Endodermal cell (in vitro differentiated cells): Measurements from ENCODE around the gene DNAAF1. TPM values are rescaled to one million over a fixed set of nuclear protein-coding genes. Genes with fewer than 3 reads are reported as not detected.

Experiments used
- DNase-seq: peaks from one replicate; pipeline ENCODE4 v3.0.0-alpha.2; 2017
- H3K27ac ChIP-seq: 2 replicates; pipeline ENCODE4 v1.5.1; 2013; ENCODE audit warnings: mild to moderate bottlenecking, low read depth, low read length, moderate library complexity
- H3K27me3 ChIP-seq: 2 replicates; pipeline ENCODE4 v1.6.1; 2013; ENCODE audit warnings: mild to moderate bottlenecking, low read length, moderate library complexity; ENCODE audit not compliant: insufficient read depth, control insufficient read depth, poor library complexity, severe bottlenecking
- H3K36me3 ChIP-seq: 2 replicates; pipeline ENCODE4 v1.7.0; 2013; ENCODE audit warnings: mild to moderate bottlenecking, low read length, moderate library complexity; ENCODE audit not compliant: control insufficient read depth, insufficient read depth
- H3K4me1 ChIP-seq: one replicate; pipeline ENCODE4 v1.7.0; 2013; ENCODE audit warnings: low read length; ENCODE audit not compliant: control insufficient read depth, insufficient read depth
- H3K4me3 ChIP-seq: 2 replicates; pipeline ENCODE4 v1.5.1; 2013; ENCODE audit warnings: mild to moderate bottlenecking, low read length, moderate library complexity
- H3K9ac ChIP-seq: 2 replicates; pipeline ENCODE4 v1.6.1; 2013; ENCODE audit warnings: mild to moderate bottlenecking, low read length, moderate library complexity; ENCODE audit not compliant: poor library complexity, severe bottlenecking; ENCODE audit errors: extremely low read depth
- H3K9me3 ChIP-seq: 2 replicates; pipeline ENCODE4 v1.6.1; 2013; ENCODE audit warnings: mild to moderate bottlenecking, low read length, moderate library complexity; ENCODE audit not compliant: control insufficient read depth
- H3K27ac Mint-ChIP-seq: 2 replicates; pipeline ENCODE4 v1.8.0; 2020; ENCODE audit warnings: mixed read lengths
- H3K27me3 Mint-ChIP-seq: 2 replicates; pipeline ENCODE4 v1.8.0; 2021; ENCODE audit warnings: mild to moderate bottlenecking, mixed read lengths; ENCODE audit not compliant: insufficient read depth
- H3K36me3 Mint-ChIP-seq: 2 replicates; pipeline ENCODE4 v1.8.0; 2020; ENCODE audit warnings: low read depth, mixed read lengths
- H3K4me1 Mint-ChIP-seq: 2 replicates; pipeline ENCODE4 v1.8.0; 2020; ENCODE audit warnings: mixed read lengths
- H3K4me3 Mint-ChIP-seq: 2 replicates; pipeline ENCODE4 v1.8.0; 2020; ENCODE audit warnings: mild to moderate bottlenecking, moderate library complexity, mixed read lengths
- H3K9me3 Mint-ChIP-seq: 2 replicates; pipeline ENCODE4 v1.8.0; 2020; ENCODE audit warnings: mild to moderate bottlenecking, mixed read lengths
- WGBS, 2 experiments: methylation state at CpG; one replicate each; pipeline versions ENCODE4 v1.1.5 to v1.1.7; 2013; ENCODE audit warnings: missing lambda C conversion rate in 2 of 2, mixed read lengths in 1 of 2; ENCODE audit not compliant: insufficient coverage in 1 of 2, insufficient read length in 1 of 2; 5-methylcytosine and 5-hydroxymethylcytosine counted together
- total RNA-seq, 2 donors: library from RNA; stranded (reverse); fragmentation: NEBNext Ultra II Directional in 1 of 2; extraction: Animal tissue kit (Norgen Biotek cat#: 25700) in 1 of 2; gene quantifications; 2 replicates in 1 of 2; 3 replicates in 1 of 2; pipeline ENCODE4 v1.2.1, GENCODE V29; 2021
- TF ChIP-seq, protein P1 (sequence below): fragments of 200-600 bp; sonication (generic); conservative IDR thresholded peaks from 2 replicates; pipeline ENCODE4 v1.5.0; 2021; ENCODE audit warnings: antibody characterized with exemption, mild to moderate bottlenecking

DNAAF1 gene
- total RNA-seq, 2 donors from 2014 or later, result 0.59 to 0.66 TPM

DNA sequence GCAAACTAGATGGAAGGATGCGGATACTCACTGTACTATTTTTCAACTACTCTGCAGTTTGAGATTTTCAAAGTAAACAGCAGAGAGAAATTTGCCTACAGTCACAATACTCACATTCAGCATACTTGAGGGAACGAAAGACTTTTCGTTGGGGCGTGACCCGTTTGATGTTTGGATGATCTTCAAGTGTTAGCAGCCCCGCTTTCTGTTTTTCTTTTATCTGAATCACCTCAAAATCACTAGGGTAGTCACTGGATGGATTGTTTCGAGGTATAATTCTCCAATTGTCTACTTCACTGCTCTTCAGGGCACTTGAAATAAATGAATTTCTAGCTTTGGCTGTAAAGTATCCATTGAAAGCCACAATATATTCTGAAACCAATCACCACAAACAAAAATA, 46.2 kb upstream of the DNAAF1 start:
- Mint-ChIP-seq H3K4me1 (peaks cover 5% of the 10 kb centered on the region), H3K27ac (no peak overlapping the region), H3K9me3 (no peaks in the 10 kb centered on the region), H3K36me3 (peaks cover 35% of the 10 kb centered on the region), H3K4me3 (no peak overlapping the region), H3K27me3 (no peaks in the 10 kb centered on the region)
- H3K9me3 ChIP-seq, result no peaks in the 10 kb centered on the region
- no peak overlapping the region for H3K4me3 ChIP-seq
- no peaks in the 10 kb centered on the region for H3K4me1 ChIP-seq
- no peak for DNase-seq
- WGBS, 2 experiments, result 98 to 99% methylated on average over 7 of the region's 7 CpGs
- H3K36me3 ChIP-seq, result peaks cover 49% of the 10 kb centered on the region
- TF ChIP-seq, protein P1, sequence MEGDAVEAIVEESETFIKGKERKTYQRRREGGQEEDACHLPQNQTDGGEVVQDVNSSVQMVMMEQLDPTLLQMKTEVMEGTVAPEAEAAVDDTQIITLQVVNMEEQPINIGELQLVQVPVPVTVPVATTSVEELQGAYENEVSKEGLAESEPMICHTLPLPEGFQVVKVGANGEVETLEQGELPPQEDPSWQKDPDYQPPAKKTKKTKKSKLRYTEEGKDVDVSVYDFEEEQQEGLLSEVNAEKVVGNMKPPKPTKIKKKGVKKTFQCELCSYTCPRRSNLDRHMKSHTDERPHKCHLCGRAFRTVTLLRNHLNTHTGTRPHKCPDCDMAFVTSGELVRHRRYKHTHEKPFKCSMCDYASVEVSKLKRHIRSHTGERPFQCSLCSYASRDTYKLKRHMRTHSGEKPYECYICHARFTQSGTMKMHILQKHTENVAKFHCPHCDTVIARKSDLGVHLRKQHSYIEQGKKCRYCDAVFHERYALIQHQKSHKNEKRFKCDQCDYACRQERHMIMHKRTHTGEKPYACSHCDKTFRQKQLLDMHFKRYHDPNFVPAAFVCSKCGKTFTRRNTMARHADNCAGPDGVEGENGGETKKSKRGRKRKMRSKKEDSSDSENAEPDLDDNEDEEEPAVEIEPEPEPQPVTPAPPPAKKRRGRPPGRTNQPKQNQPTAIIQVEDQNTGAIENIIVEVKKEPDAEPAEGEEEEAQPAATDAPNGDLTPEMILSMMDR, result no peak
- no peak overlapping the region for H3K27ac ChIP-seq
- H3K9ac ChIP-seq, result no peak overlapping the region
- H3K27me3 ChIP-seq, result no peaks in the 10 kb centered on the region

DNA sequence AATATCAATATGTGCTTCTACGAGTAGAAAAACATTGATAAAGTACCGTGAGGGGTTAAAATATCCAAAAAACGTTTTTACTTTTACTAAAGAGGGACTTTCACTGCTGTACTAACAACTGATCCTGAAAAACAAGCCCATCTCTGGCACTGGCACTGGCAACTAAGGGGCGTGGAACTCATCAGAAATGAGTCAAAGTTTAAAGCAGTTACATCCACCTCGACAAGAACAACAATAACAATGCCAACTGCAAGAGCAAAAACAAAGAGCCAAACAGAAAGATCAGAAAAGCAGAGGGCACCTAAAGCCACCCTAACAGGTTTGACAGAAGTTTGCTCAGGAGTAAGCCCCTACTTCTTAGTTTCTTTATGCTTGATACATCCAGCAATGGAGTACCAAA, 41.4 kb upstream of the DNAAF1 start:
- no peak overlapping the region for H3K4me3 Mint-ChIP-seq

DNA sequence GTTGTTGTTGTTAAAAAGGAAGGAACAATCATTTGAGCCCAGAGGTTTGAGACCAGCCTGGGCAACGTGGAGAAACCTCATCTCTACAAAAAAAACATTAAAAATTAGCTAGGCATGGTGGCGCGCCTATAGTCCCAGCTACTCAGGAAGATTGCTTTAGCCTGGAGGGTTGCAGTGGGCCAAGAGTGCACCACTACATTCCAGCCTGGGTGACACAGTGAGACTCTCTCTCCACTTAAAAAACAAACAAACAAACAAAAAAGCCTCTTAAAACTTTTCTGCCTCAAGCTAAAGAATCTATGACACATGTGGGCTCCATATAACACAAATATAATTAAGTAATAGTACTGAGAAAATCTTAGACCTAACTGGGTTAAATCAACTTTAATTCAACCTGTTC, 40.9 kb upstream of the DNAAF1 start:
- DNase-seq, result no peak
- no peak overlapping the region for H3K9ac ChIP-seq
- H3K36me3 ChIP-seq, result peaks cover 2% of the 10 kb centered on the region
- no peak overlapping the region for H3K4me3 ChIP-seq
- H3K27ac Mint-ChIP-seq, result no peak overlapping the region
- H3K4me1 ChIP-seq, result no peaks in the 10 kb centered on the region
- no peak overlapping the region for H3K4me3 Mint-ChIP-seq
- TF ChIP-seq, protein P1, result no peak
- 88 to 91% methylated on average over 3 of the region's 3 CpGs for WGBS, 2 experiments
- no peaks in the 10 kb centered on the region for H3K27me3 Mint-ChIP-seq
- no peaks in the 10 kb centered on the region for H3K9me3 ChIP-seq
- no peaks in the 10 kb centered on the region for H3K4me1 Mint-ChIP-seq
- H3K27ac ChIP-seq, result no peak overlapping the region
- peaks cover 17% of the 10 kb centered on the region for H3K36me3 Mint-ChIP-seq
- no peaks in the 10 kb centered on the region for H3K9me3 Mint-ChIP-seq
- no peaks in the 10 kb centered on the region for H3K27me3 ChIP-seq

More for the DNA sequence above, 41.4 kb upstream of the DNAAF1 start:
- Histone ChIP-seq H3K36me3 (peaks cover 7% of the 10 kb centered on the region), H3K9me3 (no peaks in the 10 kb centered on the region), H3K27me3 (no peaks in the 10 kb centered on the region), H3K27ac (no peak overlapping the region), H3K4me3 (no peak overlapping the region), H3K4me1 (no peaks in the 10 kb centered on the region), H3K9ac (no peak overlapping the region)
- Mint-ChIP-seq H3K27me3 (no peaks in the 10 kb centered on the region), H3K4me1 (no peaks in the 10 kb centered on the region), H3K36me3 (peaks cover 19% of the 10 kb centered on the region), H3K9me3 (no peaks in the 10 kb centered on the region), H3K27ac (no peak overlapping the region)
- TF ChIP-seq, protein P1, result no peak
- no peak for DNase-seq
- 91 to 93% methylated on average over 2 to 5 of the region's 5 CpGs for WGBS, 2 experiments
